Measurements from ENCODE around the gene PARD3B.

The PARD3B gene

DNA sequence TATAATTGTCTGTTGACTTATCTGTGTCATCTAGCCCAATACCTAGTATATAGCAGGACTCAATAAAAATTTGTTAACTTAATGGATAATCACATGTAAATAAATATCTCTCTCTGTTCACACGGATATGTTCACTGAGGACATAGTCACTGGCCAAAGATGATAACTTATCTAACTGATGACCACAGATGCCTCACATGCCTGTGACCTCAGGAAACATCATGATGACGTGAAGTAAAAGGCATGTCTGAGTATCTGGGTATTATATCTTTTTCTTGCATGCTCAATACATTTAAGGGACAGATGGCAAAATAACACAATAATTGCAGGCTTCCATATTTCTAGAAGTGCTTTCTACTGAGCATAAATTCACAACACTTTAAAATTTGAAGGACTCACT is 41.4 kb upstream of the PARD3B start:
- no peak overlapping the region for H3K27ac ChIP-seq
- H3K27me3 ChIP-seq, result no peaks in the 10 kb centered on the region
- no peak overlapping the region for H3K4me3 ChIP-seq (ENCODE audit: low read depth in 1 of 2, low read length in 1 of 2)
- H3K36me3 ChIP-seq, result no peaks in the 10 kb centered on the region
- TF ChIP-seq CTCF (IDR thresholded peaks at IDR 0.05), result no peak
- H3K9me3 ChIP-seq, result no peaks in the 10 kb centered on the region
- H3K4me1 ChIP-seq (ENCODE audit: control insufficient read depth in 1 of 2, insufficient read depth in 1 of 2, low read depth in 1 of 2, low read length in 1 of 2), result no peaks in the 10 kb centered on the region

DNA sequence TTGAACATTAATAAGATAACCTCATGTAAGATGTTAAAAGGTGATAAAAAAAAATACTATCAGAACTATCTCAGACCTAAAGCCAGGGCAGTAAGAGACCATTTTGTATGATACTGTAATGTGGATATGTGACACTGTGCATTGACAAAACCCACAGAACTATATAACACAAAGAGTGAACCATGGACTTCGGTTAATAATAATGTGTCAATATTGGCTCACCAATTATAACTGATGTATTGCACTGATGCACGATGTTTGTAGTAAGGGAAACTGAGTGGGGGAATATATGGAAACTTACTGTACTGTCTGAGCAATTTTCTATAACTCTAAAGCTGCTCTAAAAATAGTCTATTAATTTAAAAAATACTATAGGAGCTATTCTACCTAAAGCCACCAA is 40.7 kb upstream of the PARD3B start:
- Histone ChIP-seq H3K27me3 (no peaks in the 10 kb centered on the region), H3K27ac (no peak overlapping the region)
- TF ChIP-seq CTCF (IDR thresholded peaks at IDR 0.05), result no peak

DNA sequence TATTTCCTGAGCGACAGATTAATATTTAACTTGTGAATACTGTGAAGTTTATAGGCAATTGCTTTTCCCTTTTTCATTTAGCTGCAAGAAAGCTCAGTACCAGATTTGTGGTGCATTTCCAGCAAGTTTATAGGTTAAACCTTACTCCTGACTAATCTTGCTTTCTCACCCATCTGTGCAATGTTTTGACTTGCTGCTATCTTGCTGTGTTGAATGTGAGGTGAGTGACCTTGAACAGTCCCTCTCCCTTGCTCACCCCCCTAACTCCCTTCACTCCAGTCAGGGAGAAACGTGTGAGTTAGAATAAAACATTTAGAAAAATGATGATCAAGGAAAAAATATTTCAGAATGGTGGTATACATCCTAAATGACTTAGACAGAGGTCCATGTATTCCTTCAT is 39.8 kb upstream of the PARD3B start:
- Histone ChIP-seq H3K27me3 (no peaks in the 10 kb centered on the region), H3K4me3 (ENCODE audit: low read depth in 1 of 2, low read length in 1 of 2) (no peak overlapping the region), H3K36me3 (no peaks in the 10 kb centered on the region), H3K9me3 (no peaks in the 10 kb centered on the region), H3K4me1 (ENCODE audit: control insufficient read depth in 1 of 2, insufficient read depth in 1 of 2, low read depth in 1 of 2, low read length in 1 of 2) (no peaks in the 10 kb centered on the region), H3K27ac (no peak overlapping the region)
- TF ChIP-seq CTCF (IDR thresholded peaks at IDR 0.05), result no peak

More for the DNA sequence above, 40.7 kb upstream of the PARD3B start:
- H3K36me3 ChIP-seq, result no peaks in the 10 kb centered on the region
- no peaks in the 10 kb centered on the region for H3K4me1 ChIP-seq (ENCODE audit: control insufficient read depth in 1 of 2, insufficient read depth in 1 of 2, low read depth in 1 of 2, low read length in 1 of 2)
- no peaks in the 10 kb centered on the region for H3K9me3 ChIP-seq
- H3K4me3 ChIP-seq (ENCODE audit: low read depth in 1 of 2, low read length in 1 of 2), result no peak overlapping the region

GRCh38 chr2:204505946-204506345 is 39.3 kb upstream of the PARD3B start:
- Histone ChIP-seq H3K27ac (no peak overlapping the region), H3K36me3 (no peaks in the 10 kb centered on the region), H3K27me3 (no peaks in the 10 kb centered on the region), H3K4me1 (ENCODE audit: control insufficient read depth in 1 of 2, insufficient read depth in 1 of 2, low read depth in 1 of 2, low read length in 1 of 2) (no peaks in the 10 kb centered on the region), H3K9me3 (no peaks in the 10 kb centered on the region), H3K4me3 (ENCODE audit: low read depth in 1 of 2, low read length in 1 of 2) (no peak overlapping the region)
- TF ChIP-seq CTCF (IDR thresholded peaks at IDR 0.05), result no peak

DNA sequence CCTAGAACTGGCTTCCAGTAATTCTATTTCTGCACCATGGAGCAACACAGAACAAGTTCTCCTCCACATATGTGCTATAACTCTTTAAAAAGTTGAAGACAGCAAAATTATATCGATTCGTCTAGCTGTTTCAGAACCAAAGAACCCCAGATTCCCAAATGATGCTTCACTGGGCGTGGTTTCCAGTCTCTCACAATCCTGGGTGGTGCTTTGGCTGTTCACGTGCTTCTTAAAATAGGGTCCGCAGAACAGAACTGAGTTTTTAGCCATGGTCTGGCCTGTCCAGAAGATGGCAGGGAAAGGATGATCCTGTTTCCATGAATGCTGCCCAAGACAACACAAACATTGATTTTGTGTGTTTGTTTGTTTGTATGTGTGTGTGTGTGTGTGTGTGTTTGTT is 37.6 kb upstream of the PARD3B start:
- H3K4me1 ChIP-seq (ENCODE audit: control insufficient read depth in 1 of 2, insufficient read depth in 1 of 2, low read depth in 1 of 2, low read length in 1 of 2), result no peaks in the 10 kb centered on the region
- H3K27me3 ChIP-seq, result no peaks in the 10 kb centered on the region
- no peak overlapping the region for H3K4me3 ChIP-seq (ENCODE audit: low read depth in 1 of 2, low read length in 1 of 2)
- TF ChIP-seq CTCF (IDR thresholded peaks at IDR 0.05), result no peak
- H3K9me3 ChIP-seq, result no peaks in the 10 kb centered on the region
- no peak overlapping the region for H3K27ac ChIP-seq
- H3K36me3 ChIP-seq, result no peaks in the 10 kb centered on the region
